SU-DHL-6 (cell line): ENCODE measurements around the gene EML4.

ENCODE experiments used
- H2AFZ ChIP-seq: fragments of 200-600 bp; sonication (generic); 2 replicates; pipeline ENCODE4 v1.6.1; 2014; ENCODE audit warnings: low read depth, mild to moderate bottlenecking, moderate library complexity, mixed read lengths, antibody characterized with exemption, low read length; ENCODE audit not compliant: severe bottlenecking
- H3F3A ChIP-seq: fragments of 200-600 bp; shearing (Covaris generic); 2 replicates; pipeline ENCODE4 v1.6.0; 2016; ENCODE audit warnings: antibody characterized with exemption, mild to moderate bottlenecking; ENCODE audit not compliant: insufficient read depth
- H3K27ac ChIP-seq: fragments of 200-600 bp; sonication (generic); 2 replicates; pipeline ENCODE4 v1.5.1; 2016; ENCODE audit warnings: low read depth, mild to moderate bottlenecking, low read length, moderate library complexity, mixed read lengths
- H3K27me3 ChIP-seq: fragments of 200-600 bp; sonication (generic), shearing (Covaris generic); 2 replicates; pipeline ENCODE4 v1.6.0; 2014; ENCODE audit warnings: mild to moderate bottlenecking, low read length
- H3K36me3 ChIP-seq: fragments of 200-600 bp; sonication (generic); 2 replicates; pipeline ENCODE4 v1.6.1; 2014; ENCODE audit warnings: mild to moderate bottlenecking, low read length, mixed read lengths
- H3K4me2 ChIP-seq: fragments of 300-600, 200-600 bp; shearing (Covaris generic), sonication (generic); 2 replicates; pipeline ENCODE4 v1.6.0; 2014; ENCODE audit warnings: low read length, low read depth, mild to moderate bottlenecking; ENCODE audit not compliant: poor library complexity, severe bottlenecking
- H3K4me3 ChIP-seq: fragments of 200-600 bp; sonication (generic); 2 replicates; pipeline ENCODE4 v1.5.1; 2014; ENCODE audit warnings: antibody characterized with exemption, low read length, mild to moderate bottlenecking, mixed read lengths; ENCODE audit not compliant: insufficient read depth, poor library complexity, severe bottlenecking
- H3K79me2 ChIP-seq: fragments of 200-600 bp; sonication (generic); 2 replicates; pipeline ENCODE4 v1.6.1; 2014; ENCODE audit warnings: mild to moderate bottlenecking, low read length, moderate library complexity; ENCODE audit not compliant: insufficient read depth
- H3K9ac ChIP-seq: fragments of 200-600 bp; sonication (generic); 2 replicates; pipeline ENCODE4 v1.7.0; 2014; ENCODE audit warnings: mild to moderate bottlenecking, low read length
- H3K9me2 ChIP-seq: fragments of 200-600 bp; sonication (generic); replicated peaks from 2 replicates; pipeline ENCODE4 v1.6.1; 2014; ENCODE audit warnings: low read length; ENCODE audit not compliant: insufficient read depth
- H3K9me3 ChIP-seq: fragments of 200-600 bp; sonication (generic); 2 replicates; pipeline ENCODE4 v1.6.1; 2014; ENCODE audit warnings: low read length, mixed read lengths; ENCODE audit not compliant: insufficient read depth
- H4K20me1 ChIP-seq: fragments of 200-600 bp; sonication (generic); 2 replicates; pipeline ENCODE4 v1.6.1; 2014; ENCODE audit warnings: low read depth, mild to moderate bottlenecking, antibody characterized with exemption, low read length, moderate library complexity, mixed read lengths
- EZH2phosphoT487 ChIP-seq: fragments of 200-600 bp; sonication (generic), shearing (Covaris generic); conservative IDR thresholded peaks from 2 replicates; pipeline ENCODE4 v1.6.1; 2018; ENCODE audit warnings: mild to moderate bottlenecking, antibody characterized with exemption, low read length, moderate library complexity, mixed read lengths
- TF ChIP-seq, protein P1 (sequence below): fragments of 200-600 bp; sonication (generic); IDR thresholded peaks from one replicate; pipeline ENCODE4 v1.5.1; 2017; ENCODE audit warnings: antibody characterized with exemption, mild to moderate bottlenecking, low read length, moderate library complexity; ENCODE audit not compliant: insufficient read depth, poor library complexity, severe bottlenecking

Gene EML4

DNA sequence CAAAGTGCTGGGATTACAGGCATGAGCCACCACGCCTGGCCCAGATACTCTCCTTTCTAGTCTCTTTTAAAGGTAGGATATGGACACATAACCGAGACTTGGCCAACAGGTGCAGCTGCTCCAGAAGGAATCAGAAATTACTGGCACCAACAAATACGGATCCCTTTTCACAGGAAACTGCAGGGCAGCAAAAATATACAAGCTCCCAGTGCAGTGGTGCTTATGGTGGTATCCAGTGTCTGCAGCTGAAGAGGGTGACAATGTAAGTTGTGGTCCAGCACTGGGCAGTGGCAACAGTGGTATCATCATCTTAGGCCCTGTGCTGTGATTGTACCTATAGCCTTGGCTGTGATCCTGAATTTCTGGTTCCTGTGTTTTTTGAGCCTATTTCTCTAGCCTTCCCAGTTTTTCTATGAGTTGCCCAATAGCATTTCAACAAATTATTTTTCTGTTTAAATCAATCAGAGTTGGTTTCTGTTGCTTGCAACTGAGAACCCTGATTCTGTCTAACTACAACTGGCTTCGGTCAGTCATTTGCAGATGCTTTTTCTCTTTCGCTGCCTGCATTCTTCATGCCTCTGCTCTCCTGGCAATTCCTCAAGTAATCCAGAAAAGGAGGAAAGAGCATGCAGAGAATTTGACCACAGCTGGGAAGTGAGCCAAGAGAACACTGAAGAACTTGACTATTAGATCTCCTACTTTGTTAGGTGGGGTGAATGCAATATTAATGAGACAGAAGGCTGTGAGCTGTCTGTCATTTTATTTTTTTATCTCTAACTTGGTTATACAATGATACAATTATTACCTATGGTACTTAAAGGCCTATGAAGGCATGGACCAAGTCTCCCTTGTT is 30.8 kb upstream of the EML4 start:
- H3K4me2 ChIP-seq: no peak overlapping the region
- H3K36me3 ChIP-seq: no peaks in the 10 kb centered on the region
- H3K9me3 ChIP-seq: no peaks in the 10 kb centered on the region
- H3K9me2 ChIP-seq: no peaks in the 10 kb centered on the region
- H4K20me1 ChIP-seq: no peaks in the 10 kb centered on the region
- no peak for TF ChIP-seq EZH2phosphoT487
- TF ChIP-seq, protein P1, sequence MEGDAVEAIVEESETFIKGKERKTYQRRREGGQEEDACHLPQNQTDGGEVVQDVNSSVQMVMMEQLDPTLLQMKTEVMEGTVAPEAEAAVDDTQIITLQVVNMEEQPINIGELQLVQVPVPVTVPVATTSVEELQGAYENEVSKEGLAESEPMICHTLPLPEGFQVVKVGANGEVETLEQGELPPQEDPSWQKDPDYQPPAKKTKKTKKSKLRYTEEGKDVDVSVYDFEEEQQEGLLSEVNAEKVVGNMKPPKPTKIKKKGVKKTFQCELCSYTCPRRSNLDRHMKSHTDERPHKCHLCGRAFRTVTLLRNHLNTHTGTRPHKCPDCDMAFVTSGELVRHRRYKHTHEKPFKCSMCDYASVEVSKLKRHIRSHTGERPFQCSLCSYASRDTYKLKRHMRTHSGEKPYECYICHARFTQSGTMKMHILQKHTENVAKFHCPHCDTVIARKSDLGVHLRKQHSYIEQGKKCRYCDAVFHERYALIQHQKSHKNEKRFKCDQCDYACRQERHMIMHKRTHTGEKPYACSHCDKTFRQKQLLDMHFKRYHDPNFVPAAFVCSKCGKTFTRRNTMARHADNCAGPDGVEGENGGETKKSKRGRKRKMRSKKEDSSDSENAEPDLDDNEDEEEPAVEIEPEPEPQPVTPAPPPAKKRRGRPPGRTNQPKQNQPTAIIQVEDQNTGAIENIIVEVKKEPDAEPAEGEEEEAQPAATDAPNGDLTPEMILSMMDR: no peak
- no peak overlapping the region for H2AFZ ChIP-seq
- no peaks in the 10 kb centered on the region for H3K27me3 ChIP-seq
- H3K9ac ChIP-seq: no peak overlapping the region
- no peak overlapping the region for H3K27ac ChIP-seq
- H3K79me2 ChIP-seq: no peaks in the 10 kb centered on the region
- no peaks in the 10 kb centered on the region for H3F3A ChIP-seq
- no peak overlapping the region for H3K4me3 ChIP-seq

DNA sequence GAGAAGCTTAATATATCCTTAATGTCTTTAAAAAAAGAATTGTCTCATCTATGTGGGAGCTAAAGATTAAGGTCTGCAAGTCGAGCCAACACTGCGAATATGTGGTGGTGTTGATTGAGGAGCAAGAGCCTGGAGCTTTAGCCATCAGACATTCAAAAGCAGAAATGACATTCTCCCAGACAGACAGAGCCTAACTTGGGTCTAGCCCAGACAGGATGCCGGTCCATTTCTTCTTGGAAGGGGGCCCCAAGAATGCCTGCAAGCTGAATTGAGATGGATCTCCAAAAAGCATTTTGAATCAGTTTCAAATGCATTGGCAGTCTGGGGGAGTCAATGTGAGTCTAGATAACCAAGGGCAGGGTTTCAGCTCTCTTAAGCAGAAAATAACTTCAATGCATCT is 30.1 kb upstream of the EML4 start:
- Histone ChIP-seq H3K9me2 (no peaks in the 10 kb centered on the region), H3K4me2 (no peak overlapping the region), H3K36me3 (no peaks in the 10 kb centered on the region), H3K9me3 (no peaks in the 10 kb centered on the region), H4K20me1 (no peaks in the 10 kb centered on the region), H2AFZ (no peak overlapping the region), H3K79me2 (no peaks in the 10 kb centered on the region), H3K27ac (no peak overlapping the region), H3K4me3 (no peak overlapping the region), H3F3A (no peaks in the 10 kb centered on the region), H3K27me3 (no peaks in the 10 kb centered on the region), H3K9ac (no peak overlapping the region)
- TF ChIP-seq EZH2phosphoT487: no peak
- TF ChIP-seq, protein P1: no peak

DNA sequence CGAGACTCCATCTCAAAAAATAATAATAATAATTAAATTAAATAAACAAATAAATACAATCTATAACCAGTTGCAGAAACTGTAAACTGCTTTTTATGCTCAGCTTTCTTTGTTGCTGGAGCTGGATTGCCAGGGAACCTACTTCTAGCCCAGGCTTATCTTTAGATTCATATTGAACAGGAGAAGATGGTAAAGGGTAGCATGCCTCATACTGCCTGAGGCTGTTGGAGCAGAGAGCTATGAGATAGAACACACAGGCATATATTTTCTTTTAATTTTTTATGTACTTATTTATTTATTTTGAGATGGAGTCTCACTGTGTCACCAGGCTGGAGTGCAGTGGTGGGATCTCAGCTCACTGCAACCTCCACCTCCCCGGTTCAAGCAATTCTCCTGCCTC is 28.7 kb upstream of the EML4 start:
- H3K36me3 ChIP-seq: no peaks in the 10 kb centered on the region
- H3K79me2 ChIP-seq: no peaks in the 10 kb centered on the region
- TF ChIP-seq EZH2phosphoT487: no peak
- TF ChIP-seq, protein P1: no peak
- H3K27me3 ChIP-seq: no peaks in the 10 kb centered on the region
- H4K20me1 ChIP-seq: no peaks in the 10 kb centered on the region
- no peak overlapping the region for H3K4me3 ChIP-seq
- H3K27ac ChIP-seq: no peak overlapping the region
- H3K9me3 ChIP-seq: no peaks in the 10 kb centered on the region
- no peak overlapping the region for H2AFZ ChIP-seq
- no peaks in the 10 kb centered on the region for H3K9me2 ChIP-seq
- no peak overlapping the region for H3K4me2 ChIP-seq
- no peak overlapping the region for H3K9ac ChIP-seq
- no peaks in the 10 kb centered on the region for H3F3A ChIP-seq
